Panc1 (cell line): ENCODE data around the gene PGAM5.

Experiments
- POLR2AphosphoS5 ChIP-seq: IDR thresholded peaks from 2 replicates; pipeline ENCODE4 v1.6.1; 2012; ENCODE audit warnings: mild to moderate bottlenecking, low read depth, low read length, moderate library complexity
- REST ChIP-seq, 2 experiments: IDR thresholded peaks; 2 replicates each; pipeline ENCODE4 v1.6.1; 2011 to 2012; ENCODE audit warnings: low read depth in 2 of 2, control low read depth in 1 of 2, low read length in 1 of 2, mild to moderate bottlenecking in 1 of 2, moderate library complexity in 1 of 2; ENCODE audit not compliant: insufficient read depth in 1 of 2
- TF ChIP-seq, protein P1 (sequence below): fragments of 450-650 bp; IDR thresholded peaks from 2 replicates; pipeline ENCODE4 v1.5.1; 2017; ENCODE audit warnings: mild to moderate bottlenecking

GRCh38 chr12:132713123-132713522, 2.5 kb downstream of the PGAM5 start:
- no peak for TF ChIP-seq POLR2AphosphoS5
- TF ChIP-seq, protein P1, sequence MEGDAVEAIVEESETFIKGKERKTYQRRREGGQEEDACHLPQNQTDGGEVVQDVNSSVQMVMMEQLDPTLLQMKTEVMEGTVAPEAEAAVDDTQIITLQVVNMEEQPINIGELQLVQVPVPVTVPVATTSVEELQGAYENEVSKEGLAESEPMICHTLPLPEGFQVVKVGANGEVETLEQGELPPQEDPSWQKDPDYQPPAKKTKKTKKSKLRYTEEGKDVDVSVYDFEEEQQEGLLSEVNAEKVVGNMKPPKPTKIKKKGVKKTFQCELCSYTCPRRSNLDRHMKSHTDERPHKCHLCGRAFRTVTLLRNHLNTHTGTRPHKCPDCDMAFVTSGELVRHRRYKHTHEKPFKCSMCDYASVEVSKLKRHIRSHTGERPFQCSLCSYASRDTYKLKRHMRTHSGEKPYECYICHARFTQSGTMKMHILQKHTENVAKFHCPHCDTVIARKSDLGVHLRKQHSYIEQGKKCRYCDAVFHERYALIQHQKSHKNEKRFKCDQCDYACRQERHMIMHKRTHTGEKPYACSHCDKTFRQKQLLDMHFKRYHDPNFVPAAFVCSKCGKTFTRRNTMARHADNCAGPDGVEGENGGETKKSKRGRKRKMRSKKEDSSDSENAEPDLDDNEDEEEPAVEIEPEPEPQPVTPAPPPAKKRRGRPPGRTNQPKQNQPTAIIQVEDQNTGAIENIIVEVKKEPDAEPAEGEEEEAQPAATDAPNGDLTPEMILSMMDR: no peak
- no peak for TF ChIP-seq REST (IDR thresholded peaks at IDR 0.05; ENCODE audit: insufficient read depth in 1 of 2, low read depth in 2 of 2, low read length in 1 of 2)
